ENCODE results near the gene ALDH18A1. TPM values are rescaled to one million over a fixed set of nuclear protein-coding genes. Genes with fewer than 3 reads are reported as not detected.

ALDH18A1 gene
- polyA plus RNA-seq, 1 donor from 2014 or later, result 45.7 TPM

- TF ChIP-seq RAD21 (conservative IDR thresholded peaks at IDR 0.05) (no peak), MXI1 (conservative IDR thresholded peaks at IDR 0.05; ENCODE audit: poor library complexity, severe bottlenecking) (no peak), REST (IDR thresholded peaks at IDR 0.05; ENCODE audit: borderline replicate concordance) (no peak), EZH2 (IDR thresholded peaks at IDR 0.05; ENCODE audit: borderline replicate concordance, insufficient read depth, low read length, poor library complexity, severe bottlenecking) (no peak), EP300 (conservative IDR thresholded peaks at IDR 0.05; ENCODE audit: poor library complexity, severe bottlenecking) (no peak), SMC3 (conservative IDR thresholded peaks at IDR 0.05; ENCODE audit: poor library complexity) (no peak), CTCF (IDR thresholded peaks at IDR 0.05; ENCODE audit: poor library complexity, severe bottlenecking) (no peak), POLR2AphosphoS5 (IDR thresholded peaks at IDR 0.05) (no peak), TAF1 (IDR thresholded peaks at IDR 0.05; ENCODE audit: low read depth) (no peak)
- H3K4me3 ChIP-seq (ENCODE audit: low read length), result no peak overlapping the region
- no peak overlapping the region for H3K27ac ChIP-seq (ENCODE audit: low read length)
Observed at GRCh38 chr10:95571390-95571789, 85.1 kb downstream of the ALDH18A1 start.

GRCh38 chr10:95569368-95569767 is 87.1 kb downstream of the ALDH18A1 start:
- Histone ChIP-seq H3K27ac (ENCODE audit: low read length) (no peak overlapping the region), H3K79me2 (replicated peaks; ENCODE audit: insufficient read depth, low read length) (no peaks in the 10 kb centered on the region), H4K20me1 (ENCODE audit: insufficient read depth) (no peaks in the 10 kb centered on the region), H3F3A (ENCODE audit: insufficient read depth, low read length, poor library complexity, severe bottlenecking) (no peaks in the 10 kb centered on the region), H3K36me3 (ENCODE audit: insufficient read depth, low read length) (no peaks in the 10 kb centered on the region), H3K27me3 (ENCODE audit: insufficient read depth, low read depth, low read length) (no peaks in the 10 kb centered on the region), H3K4me3 (ENCODE audit: low read length) (no peak overlapping the region), H3K9me3 (ENCODE audit: low read length) (no peaks in the 10 kb centered on the region), H2AFZ (ENCODE audit: low read depth, low read length) (no peak overlapping the region), H3K4me2 (ENCODE audit: low read length) (no peak overlapping the region), H3K9me2 (ENCODE audit: insufficient read depth, low read length) (no peaks in the 10 kb centered on the region), H3K9ac (ENCODE audit: low read length) (no peak overlapping the region)
- no peak for TF ChIP-seq POLR2AphosphoS5 (IDR thresholded peaks at IDR 0.05)
- TF ChIP-seq EZH2 (IDR thresholded peaks at IDR 0.05; ENCODE audit: borderline replicate concordance, insufficient read depth, low read length, poor library complexity, severe bottlenecking), result no peak
- no peak for TF ChIP-seq SMC3 (conservative IDR thresholded peaks at IDR 0.05; ENCODE audit: poor library complexity)
- TF ChIP-seq CTCF (IDR thresholded peaks at IDR 0.05; ENCODE audit: poor library complexity, severe bottlenecking), result no peak
- no peak for TF ChIP-seq TAF1 (IDR thresholded peaks at IDR 0.05; ENCODE audit: low read depth)
- no peak for TF ChIP-seq MXI1 (conservative IDR thresholded peaks at IDR 0.05; ENCODE audit: poor library complexity, severe bottlenecking)
- no peak for TF ChIP-seq EP300 (conservative IDR thresholded peaks at IDR 0.05; ENCODE audit: poor library complexity, severe bottlenecking)
- TF ChIP-seq REST (IDR thresholded peaks at IDR 0.05; ENCODE audit: borderline replicate concordance), result no peak
- TF ChIP-seq RAD21 (conservative IDR thresholded peaks at IDR 0.05), result no peak

More at GRCh38 chr10:95571390-95571789, 85.1 kb downstream of the ALDH18A1 start:
- H3K9me2 ChIP-seq (ENCODE audit: insufficient read depth, low read length), result no peaks in the 10 kb centered on the region
- H3K9me3 ChIP-seq (ENCODE audit: low read length), result no peaks in the 10 kb centered on the region
- H3K36me3 ChIP-seq (ENCODE audit: insufficient read depth, low read length), result no peaks in the 10 kb centered on the region
- H3F3A ChIP-seq (ENCODE audit: insufficient read depth, low read length, poor library complexity, severe bottlenecking), result no peaks in the 10 kb centered on the region
- no peak overlapping the region for H3K4me2 ChIP-seq (ENCODE audit: low read length)
- H3K27me3 ChIP-seq (ENCODE audit: insufficient read depth, low read depth, low read length), result no peaks in the 10 kb centered on the region
- H4K20me1 ChIP-seq (ENCODE audit: insufficient read depth), result no peaks in the 10 kb centered on the region
- H3K79me2 ChIP-seq (replicated peaks; ENCODE audit: insufficient read depth, low read length), result no peaks in the 10 kb centered on the region
- H2AFZ ChIP-seq (ENCODE audit: low read depth, low read length), result no peak overlapping the region
- no peak overlapping the region for H3K9ac ChIP-seq (ENCODE audit: low read length)

Measured in neural cell (in vitro differentiated cells).